NCI-H748 (cell line): Measurements from ENCODE around the gene AKTIP.
"Not testable (repeated sequence)": the region's sequence is repeated elsewhere in the genome, so short reads cannot be mapped to it uniquely, and the experiment has no call there.

Source experiments
- DNase-seq: peaks from one replicate; lab custom pipeline; 2025; ENCODE audit not compliant: unreplicated experiment; lab: John Stamatoyannopoulos, UW

Gene AKTIP

GRCh38 chr16:53502331-53503269 is at the start of gene AKTIP:
TSS of gene AKTIP (minus strand) at chr16:53503209. CDS start at chr16:53500259, 2,950 bp downstream.
- peak; percentile 82 for DNase-seq

- DNase-seq, result peak; percentile 92
Observed at GRCh38 chr16:53549970-53550690, 47.1 kb upstream of the AKTIP start.

- DNase-seq, result peak; percentile 65
Observed at GRCh38 chr16:53546988-53547391, 44.0 kb upstream of the AKTIP start.

- DNase-seq, result no peak
Observed at GRCh38 chr16:53545433-53545832, 42.4 kb upstream of the AKTIP start.

GRCh38 chr16:53542283-53542682 is 39.3 kb upstream of the AKTIP start:
- DNase-seq, result peak; percentile 52

GRCh38 chr16:53541326-53541725 is 38.3 kb upstream of the AKTIP start:
- DNase-seq, result no peak

- DNase-seq, result not testable (repeated sequence)
Observed at GRCh38 chr16:53539759-53540718, 37.0 kb upstream of the AKTIP start.

GRCh38 chr16:53539346-53539745 is 36.3 kb upstream of the AKTIP start:
- DNase-seq, result not testable (repeated sequence)

- no peak for DNase-seq
Observed at GRCh38 chr16:53537626-53538025, 34.6 kb upstream of the AKTIP start.

- no peak for DNase-seq
Observed at GRCh38 chr16:53534206-53534605, 31.2 kb upstream of the AKTIP start.

- DNase-seq, result no peak
Observed at GRCh38 chr16:53530741-53531140, 27.7 kb upstream of the AKTIP start.

- DNase-seq, result peak; percentile 54
Observed at GRCh38 chr16:53530046-53530445, 27.0 kb upstream of the AKTIP start.

GRCh38 chr16:53529513-53529912 is 26.5 kb upstream of the AKTIP start:
- peak; percentile 44 for DNase-seq

- DNase-seq, result no peak
Observed at GRCh38 chr16:53528797-53529196, 25.8 kb upstream of the AKTIP start.

GRCh38 chr16:53523971-53524548 is 21.1 kb upstream of the AKTIP start:
- DNase-seq, result no peak

- DNase-seq, result no peak
Observed at GRCh38 chr16:53523126-53523804, 20.3 kb upstream of the AKTIP start.

GRCh38 chr16:53519417-53520091 is 16.5 kb upstream of the AKTIP start:
- no peak for DNase-seq

- no peak for DNase-seq
Observed at GRCh38 chr16:53518550-53519416, 15.8 kb upstream of the AKTIP start.
